EH (cell line): ENCODE results near the gene RFX8.
"Not testable (repeated sequence)": the region's sequence is repeated elsewhere in the genome, so short reads cannot be mapped to it uniquely, and the experiment has no call there.

Experiments
- DNase-seq: peaks from one replicate; pipeline ENCODE4 v3.0.0-alpha.2; 2015; ENCODE audit warnings: low read depth

RFX8 gene

DNA sequence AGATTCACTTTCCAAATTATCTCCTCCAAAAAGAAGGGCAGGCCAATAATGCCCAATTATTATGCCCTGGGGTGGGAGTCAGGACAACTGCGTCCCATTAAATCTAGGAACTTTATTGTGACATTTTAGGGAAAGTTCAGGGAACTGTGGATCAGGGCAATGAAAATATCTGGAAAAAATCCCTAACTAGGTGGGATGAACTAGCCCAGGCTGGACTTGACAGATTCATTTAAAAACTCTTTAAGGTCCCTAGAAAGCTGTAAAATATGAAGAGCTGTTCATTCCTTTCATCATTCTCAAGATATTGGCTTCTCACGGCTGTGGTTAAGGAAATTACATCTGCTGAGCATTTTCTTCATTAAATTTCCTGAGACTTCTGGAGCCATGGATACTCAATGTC, 95.8 kb downstream of the RFX8 start:
- DNase-seq, result no peak

DNA sequence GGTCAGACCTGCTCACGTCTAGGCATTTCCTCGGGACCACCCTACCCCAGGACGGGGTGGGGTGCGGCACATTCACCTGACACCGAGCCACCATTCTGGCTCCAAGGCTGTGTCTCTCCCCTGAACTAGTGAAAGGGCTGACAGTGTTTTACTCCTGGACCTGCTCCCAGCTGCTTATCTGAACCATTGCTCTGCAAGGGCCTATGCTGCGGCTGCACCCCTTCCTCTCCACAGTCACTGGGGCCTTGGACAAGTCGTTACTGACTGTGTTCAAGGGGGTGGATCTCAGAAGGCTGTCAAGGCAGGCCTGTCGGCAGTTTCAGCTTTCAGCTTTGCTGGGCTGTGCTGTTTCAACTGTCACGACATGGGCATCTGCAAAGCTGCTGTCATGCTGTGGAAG, 99.3 kb downstream of the RFX8 start:
- no peak for DNase-seq

DNA sequence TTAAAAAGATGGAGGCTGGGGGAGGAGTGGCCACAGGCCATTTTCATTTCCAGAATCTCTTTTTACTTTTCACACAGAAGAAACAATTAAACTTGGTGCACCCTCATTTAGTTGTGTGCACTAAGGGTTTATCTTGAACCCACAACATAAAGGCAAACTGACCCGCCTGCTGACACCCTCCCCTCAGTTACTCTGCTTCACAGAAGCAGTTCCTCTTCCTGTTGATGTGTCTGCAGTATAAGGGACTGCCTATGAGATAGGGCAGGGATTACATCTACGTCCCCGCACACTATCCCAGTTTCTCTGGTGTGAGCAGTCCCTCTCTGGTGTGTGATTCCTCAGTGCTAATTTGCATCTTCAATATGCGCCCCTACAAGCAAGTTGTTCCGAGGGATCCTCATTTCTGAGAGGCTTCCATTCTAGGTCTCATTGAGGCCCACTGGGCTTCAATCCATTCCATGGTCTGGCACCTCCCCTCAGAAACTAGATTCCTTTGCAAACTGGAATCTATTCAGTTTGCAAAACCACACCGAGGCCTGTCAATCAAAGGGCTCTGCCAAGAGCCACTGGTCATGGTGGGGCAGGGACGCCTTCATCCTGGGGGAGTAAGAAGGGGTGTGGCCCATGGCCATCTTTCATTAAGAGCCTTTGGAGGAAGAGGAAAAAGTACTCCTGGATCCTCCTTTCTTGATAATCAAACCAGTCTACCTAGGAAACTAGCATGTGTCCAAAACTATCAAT, 99.9 kb downstream of the RFX8 start:
- DNase-seq, result no peak

DNA sequence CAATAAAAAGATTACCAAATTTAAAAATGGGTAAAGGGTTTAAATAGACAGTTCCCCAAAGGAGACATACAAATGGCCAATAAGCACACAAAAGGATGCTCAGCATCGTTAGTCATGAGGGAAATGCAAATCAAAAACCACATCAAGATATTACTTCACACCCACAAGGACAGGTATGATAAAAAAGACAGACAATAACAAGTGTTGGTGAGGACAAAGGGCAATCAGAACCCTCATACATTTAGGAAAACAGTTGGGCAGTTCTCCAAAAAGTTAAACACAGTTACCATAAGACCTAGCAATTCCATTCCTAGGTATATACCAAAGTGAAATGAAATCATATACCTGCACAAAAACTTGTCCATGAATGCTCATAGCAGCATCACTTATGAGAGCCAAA, 102.1 kb downstream of the RFX8 start:
- no peak for DNase-seq

DNA sequence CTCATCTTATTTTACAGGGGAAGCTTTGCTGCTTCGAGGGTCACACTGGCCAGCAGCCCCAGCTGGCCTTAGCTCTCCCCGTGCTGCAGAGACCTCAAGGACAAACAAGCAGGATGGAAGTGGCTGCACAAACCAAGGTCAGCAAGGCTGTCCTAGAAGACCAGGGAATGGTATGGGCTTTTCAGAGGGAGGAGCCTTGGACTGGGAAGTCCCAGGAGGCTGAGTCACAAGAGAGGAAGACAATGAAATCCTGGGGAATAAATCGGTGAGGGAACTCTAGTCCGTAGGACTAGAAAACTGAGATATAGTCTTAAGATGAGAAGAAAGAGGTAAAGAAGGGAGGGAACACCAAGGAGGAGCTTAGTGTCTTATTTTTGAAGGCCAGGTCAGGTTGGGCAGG, 103.3 kb downstream of the RFX8 start:
- no peak for DNase-seq

DNA sequence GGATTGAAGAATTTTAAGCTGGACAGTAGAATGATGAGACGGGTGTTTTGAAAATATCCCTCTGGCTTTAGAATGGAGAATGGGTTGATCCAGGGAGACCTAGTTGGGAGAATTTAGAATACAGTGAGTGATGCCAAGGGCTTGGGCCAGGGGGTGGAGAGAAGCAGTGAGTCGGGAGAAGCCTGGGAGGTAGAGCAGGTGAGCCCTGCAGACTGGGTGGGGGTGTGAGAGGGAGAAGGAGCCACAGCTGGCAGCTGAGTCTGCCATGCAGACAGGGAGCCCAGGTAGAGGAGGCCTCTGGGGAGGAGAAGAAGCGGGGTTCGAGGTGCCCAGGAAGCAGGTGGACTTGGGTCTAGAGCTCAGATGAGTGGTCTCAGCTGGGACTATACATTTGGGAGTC, 105.8 kb downstream of the RFX8 start:
- no peak for DNase-seq

DNA sequence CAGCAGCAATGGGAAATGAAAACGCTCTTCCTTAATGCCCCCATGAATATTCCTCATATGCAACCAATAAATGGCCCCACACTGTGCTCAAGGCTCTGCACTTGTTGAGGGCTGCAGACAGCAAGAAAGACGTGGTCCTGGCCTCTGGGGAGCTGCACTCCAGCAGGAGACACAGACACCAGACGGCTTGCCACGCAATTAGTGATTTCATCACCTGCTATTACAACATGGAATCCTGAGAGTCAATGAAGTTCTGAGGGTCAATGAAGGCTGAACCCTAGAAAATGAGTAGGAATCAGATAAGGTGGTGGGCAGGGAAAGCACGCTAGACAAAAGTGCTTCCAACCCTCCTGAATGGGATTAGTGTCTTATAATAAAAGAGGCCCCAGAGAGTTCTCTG, 106.5 kb downstream of the RFX8 start:
- no peak for DNase-seq

DNA sequence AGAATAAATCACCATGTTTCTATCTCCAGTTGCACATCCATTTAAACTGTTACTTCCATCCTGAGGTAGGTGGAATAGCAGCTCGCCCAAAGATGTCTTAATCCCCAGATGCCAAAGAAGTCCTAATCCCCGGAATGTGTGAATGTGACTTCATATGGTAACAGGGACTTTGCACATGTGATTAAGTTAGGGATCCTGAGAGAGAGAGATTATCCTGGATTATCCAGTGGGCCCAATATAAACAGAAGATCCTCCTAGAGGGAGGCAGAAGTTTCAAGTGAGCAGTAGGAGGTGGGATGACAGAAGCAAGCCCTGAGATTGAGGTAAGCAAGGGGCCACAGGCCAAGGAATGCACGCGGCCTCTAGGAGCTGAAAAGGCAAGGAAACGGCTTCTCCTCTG, 107.4 kb downstream of the RFX8 start:
- no peak for DNase-seq

DNA sequence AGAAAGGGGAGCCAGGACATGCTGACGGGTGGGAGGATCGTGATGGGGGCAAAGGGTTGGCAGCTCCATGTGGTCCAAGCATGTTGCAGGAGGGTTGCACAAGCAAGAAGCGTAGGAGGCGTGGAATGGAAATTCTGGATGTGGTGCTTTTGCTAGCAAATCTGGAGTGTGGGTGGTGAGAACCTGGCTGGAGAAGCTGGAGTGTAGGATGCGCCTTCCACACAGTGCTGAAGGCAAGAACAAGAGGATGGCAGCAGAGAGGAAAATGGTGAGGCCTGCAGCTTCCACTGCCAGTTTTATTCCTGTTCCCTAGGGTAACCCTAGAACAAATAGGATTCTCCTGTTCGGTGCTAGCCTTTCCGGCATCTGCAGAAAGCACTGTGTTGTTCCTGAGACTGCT, 110.0 kb downstream of the RFX8 start:
- no peak for DNase-seq

DNA sequence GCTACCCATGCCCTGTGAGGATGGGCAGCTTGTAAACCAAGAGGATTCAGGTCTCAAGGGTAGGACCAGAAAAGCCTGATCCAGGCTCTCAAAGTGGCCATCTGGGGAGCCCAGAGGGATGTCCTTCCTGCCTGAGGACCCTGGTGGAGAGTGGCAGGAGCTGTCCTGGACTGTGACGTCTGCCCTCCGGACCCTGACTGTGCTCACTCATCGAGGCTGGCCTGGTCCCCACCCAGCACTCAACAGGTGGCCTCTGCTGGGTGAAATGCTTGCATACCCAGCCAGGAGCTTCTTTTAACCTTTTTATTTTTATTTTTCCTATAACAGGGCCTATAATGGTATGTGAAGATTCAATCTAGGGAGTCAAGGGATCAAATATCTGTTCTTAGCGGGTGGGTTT, 112.1 kb downstream of the RFX8 start:
- no peak for DNase-seq

DNA sequence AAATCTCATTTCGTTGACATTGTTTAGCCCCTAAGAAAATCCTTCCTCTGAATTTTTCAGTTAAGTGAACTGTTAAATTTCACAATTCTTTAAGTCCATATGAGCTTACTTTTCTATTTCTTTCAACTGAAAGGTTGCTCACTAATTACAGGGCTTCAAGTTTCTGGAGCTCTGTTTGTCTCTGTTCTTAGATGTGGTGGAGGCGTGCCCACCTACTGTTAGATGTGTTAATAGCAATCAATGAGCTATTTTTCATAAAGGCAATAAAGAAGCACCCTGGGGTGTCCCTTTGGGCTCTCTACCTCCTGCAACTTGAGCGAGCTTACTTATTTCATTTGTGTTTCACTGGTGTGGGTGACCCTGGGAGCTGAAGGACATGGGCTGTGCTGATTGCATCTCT, 112.6 kb downstream of the RFX8 start:
- DNase-seq, result no peak

DNA sequence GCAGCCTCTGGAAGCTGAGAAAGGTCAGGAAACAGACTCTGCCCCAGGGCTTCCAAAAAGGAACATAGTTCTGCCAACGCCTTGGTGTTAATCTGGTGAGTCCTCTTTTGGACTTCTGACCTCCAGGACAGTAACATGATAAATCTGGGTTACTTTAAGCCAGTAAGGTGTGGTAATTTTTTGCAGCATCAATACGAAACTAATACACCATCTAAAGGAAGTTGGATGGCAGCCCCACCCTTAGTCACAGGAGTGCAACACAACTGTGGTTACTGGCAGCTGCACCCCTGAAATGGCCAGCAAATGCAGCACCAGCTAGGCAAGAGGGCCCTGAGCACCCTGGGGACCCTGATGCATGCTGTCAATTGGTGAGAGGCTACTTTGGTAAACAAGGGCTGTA, 113.4 kb downstream of the RFX8 start:
- no peak for DNase-seq

DNA sequence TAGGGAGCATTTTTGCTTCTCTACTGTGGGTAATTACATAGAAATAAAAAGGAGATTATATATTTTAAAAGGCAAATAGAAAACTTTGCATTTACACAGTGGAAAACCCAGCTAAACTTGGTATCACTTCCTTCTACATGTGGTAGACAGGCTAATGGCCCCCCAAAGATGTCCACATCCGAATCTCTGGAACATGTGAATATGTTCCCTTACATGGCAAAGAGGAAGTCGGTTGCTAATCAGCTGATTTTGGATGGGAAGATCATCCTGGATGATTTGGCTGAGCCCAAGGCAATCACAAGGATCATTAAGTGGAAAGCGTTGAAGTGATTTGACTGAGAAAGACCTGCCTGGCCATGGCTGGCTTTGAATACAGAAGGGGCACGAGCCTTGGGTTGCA, 113.8 kb downstream of the RFX8 start:
- no peak for DNase-seq

DNA sequence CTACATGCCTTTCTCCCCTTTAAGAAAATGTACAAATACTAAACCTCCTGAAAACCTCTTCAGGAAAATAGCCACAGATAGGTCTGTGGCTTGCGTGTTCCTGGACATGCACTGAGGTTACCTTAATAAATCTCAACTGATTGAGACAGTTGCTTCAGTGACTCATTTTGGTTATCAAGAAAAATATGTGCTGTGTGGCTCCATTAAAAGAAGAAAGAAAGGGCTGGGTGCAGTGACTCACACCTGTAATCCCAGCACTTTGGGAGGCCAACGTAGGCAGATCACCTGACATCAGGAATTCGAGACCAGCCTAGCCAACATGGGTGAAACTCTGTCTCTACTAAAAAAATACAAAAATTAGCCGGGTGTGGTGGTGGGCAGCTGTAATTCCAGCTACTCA, 114.7 kb downstream of the RFX8 start:
- DNase-seq, result no peak

DNA sequence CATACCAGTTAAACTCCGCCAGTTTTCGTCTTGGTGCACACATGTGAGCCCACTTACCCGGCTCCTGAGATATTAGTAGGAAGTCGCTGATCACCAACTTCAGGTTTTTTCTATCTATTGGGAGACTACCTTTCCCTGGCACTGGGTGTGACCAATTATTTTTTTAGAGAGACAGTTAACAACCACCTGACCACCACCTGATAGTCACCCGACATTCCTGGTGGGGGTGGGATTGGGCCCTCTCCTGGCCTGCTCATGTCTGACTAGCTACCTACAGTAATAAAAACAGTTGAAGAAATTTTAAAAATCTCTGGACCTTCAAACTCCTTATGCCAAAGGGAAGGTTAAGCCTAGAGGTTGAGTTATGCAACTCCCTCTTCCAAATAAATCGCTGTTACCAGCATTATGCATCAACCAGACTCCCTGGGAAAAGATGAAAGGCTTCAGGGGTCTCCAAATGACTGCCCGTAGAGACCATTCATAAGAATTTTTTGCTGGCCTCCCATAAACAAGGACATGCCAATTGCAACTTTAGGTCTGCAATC, 115.4 kb downstream of the RFX8 start:
- no peak for DNase-seq

DNA sequence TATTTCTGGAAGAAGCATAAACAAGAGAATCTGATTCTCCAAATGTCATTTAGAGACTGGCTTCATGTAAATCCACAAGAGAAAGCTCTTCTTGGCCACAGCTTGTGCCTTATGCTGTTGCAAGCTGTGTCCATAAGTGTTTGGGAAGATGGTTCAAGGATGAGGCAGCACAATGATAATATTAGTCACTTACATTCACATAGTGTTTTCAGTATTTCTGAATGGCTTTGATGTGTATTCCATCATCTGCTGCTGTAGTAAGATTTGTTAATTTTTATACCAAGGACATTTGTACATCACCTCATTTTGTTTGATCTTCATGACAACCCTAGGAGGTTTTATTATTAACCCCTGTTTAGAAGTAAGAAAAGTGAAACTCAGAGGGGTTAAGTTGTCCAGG, 117.5 kb downstream of the RFX8 start:
- DNase-seq, result peak; percentile 19

DNA sequence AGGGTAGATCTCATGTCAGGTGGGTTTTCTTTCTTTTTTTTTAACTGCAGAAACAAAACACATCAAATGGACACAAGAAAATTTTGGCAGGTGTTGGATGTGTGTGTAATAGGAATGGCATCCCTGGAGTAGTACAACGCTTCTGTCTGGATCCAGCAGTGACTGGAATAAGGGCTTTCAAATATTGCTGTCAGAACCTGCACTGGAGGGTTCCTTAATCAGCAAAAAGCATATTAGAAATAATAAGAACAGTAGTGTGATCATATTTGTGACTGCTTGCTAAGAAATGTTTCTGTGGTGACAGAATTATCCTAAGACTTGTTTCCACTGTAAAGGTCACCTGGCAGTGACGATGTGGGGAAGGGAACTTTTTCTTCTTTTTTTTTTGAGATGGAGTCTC, 118.4 kb downstream of the RFX8 start:
- DNase-seq, result peak; percentile 8

DNA sequence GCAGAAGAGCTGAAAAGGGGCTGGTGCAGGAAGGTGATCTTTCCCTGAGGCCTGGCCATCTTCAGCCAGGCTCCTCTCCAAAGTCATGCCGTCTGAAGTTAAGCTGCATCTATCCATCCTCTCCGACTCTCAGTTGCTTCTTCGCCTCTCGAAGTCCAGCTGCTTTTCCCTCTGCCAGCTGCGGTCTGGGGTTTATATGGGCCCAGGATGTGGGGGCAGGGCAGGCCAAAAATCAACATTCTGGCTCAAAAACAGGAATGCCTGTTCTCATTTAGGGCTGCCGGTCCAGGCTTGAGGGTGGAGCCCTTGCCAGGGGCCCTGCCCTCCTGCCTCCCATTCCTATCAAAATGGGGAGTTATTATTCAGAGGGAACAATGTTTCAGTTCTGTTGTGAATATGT, 118.9 kb downstream of the RFX8 start:
- no peak for DNase-seq

DNA sequence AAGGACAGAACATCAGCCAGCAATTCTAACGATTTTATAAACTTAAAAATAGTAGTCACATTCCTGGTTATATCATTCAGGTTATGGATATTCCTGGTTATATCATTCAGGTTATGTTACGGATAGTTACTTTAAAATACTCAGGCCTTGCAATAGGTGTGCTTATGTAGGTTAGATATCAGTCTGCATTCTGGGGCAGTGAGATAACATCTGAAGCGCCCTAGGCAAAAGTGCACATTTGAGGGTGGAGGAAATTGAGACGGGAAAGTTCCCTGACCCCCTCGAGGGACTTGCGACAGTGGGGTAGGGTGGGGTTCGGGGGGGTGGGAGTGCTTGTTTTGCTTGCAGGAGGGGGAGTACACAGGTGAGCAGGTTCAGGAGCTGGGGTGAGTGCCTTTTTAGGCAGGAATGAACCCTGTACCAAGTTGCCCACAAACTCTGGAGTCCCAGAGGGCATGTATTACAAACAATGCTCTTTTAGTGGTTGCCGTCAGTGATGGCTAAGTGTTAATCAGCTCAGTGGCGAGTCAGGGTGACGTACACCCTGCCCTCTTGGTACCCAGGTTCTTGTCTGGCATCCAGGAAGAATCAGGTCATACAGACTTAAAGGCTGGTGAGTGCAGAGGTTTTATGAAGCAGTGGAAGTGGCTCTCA, 119.4 kb downstream of the RFX8 start:
- no peak for DNase-seq

DNA sequence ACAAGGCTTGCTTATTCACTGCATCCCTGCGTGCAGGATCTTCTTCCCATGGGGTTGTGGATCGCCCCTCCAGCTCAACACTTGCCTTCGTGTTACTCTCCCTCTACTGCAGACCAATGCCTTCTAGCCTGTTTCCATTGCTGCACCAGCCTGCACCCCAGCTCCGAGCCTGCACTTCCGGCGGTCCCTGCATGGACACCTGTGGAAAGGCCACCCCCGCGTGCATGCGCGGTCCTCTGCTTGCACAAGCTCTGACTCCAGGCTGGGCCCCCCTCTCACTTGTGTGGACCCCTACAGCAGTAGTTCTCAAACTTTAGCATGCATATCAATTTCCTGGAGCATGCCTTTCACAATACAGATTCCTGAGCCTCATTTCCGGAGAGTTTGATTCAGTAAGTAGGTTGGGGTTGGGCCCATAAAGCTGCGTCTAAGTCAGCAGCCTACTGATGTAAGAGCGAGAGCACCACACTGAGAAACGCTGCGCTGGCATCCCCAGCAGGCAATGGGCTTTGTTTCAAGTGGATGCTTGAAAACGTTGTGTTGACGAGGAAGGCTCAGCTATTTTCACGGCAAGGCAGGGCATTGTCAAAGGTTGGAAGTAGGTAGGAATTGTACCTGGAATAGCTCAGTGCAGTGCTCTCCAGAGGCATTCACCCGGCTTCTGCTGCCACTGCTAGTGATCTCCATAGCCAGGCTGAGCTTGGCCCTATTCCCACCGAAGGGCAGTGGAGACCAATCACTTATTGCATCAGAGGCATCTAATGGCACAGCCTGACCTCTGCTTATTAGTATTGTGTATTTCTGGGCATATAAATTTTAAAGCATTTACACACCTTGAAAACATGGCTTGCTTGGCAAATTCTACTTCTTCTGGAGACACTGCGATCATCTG, 120.2 kb downstream of the RFX8 start:
- DNase-seq, result no peak

DNA sequence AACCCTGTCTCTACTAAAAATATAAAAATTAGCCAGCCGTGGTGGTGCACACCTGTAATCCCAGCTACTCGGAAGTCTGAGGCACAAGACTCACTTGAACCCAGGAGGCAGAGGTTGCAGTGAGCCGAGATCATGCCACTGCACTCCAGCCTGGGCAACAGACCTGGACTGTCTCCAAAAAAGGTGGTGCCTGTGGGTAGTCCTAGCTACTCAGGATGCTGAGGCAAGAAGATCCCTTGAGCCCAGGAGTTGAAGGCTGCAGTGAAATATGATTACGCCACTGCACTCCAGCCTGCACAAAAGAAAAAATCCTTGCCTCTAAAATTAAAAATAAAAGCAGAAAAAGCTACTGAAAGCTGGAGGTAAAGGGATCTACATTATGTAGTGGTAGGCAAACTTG, 122.3 kb downstream of the RFX8 start:
- DNase-seq, result not testable (repeated sequence)

DNA sequence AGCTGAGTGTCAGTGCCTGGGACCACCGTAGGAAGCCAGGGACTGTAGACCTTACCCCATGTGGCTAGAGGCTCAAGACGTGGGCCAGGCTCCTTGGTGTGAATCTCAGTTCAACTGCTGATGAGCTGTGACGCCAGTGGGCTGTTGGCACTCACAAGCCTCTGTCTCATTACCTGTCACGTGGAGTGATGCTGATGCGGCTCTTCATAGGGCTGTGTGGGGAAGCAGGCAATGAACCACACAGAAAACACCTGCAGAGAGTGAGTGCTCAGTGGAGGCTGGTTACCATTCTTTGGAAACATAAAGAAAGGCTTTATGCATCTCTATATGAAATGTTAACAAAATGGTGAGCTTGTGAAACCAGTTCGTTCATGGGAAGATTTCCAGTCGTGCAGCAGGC, 123.7 kb downstream of the RFX8 start:
- DNase-seq, result no peak
